ENCODE results near the gene TREML2.

GRCh38 chr6:41200296-41200900 lies 551 bp downstream of the TREML2 start:
- TF ChIP-seq, protein P1, sequence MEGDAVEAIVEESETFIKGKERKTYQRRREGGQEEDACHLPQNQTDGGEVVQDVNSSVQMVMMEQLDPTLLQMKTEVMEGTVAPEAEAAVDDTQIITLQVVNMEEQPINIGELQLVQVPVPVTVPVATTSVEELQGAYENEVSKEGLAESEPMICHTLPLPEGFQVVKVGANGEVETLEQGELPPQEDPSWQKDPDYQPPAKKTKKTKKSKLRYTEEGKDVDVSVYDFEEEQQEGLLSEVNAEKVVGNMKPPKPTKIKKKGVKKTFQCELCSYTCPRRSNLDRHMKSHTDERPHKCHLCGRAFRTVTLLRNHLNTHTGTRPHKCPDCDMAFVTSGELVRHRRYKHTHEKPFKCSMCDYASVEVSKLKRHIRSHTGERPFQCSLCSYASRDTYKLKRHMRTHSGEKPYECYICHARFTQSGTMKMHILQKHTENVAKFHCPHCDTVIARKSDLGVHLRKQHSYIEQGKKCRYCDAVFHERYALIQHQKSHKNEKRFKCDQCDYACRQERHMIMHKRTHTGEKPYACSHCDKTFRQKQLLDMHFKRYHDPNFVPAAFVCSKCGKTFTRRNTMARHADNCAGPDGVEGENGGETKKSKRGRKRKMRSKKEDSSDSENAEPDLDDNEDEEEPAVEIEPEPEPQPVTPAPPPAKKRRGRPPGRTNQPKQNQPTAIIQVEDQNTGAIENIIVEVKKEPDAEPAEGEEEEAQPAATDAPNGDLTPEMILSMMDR (IDR thresholded peaks at IDR 0.05; ENCODE audit: insufficient read depth, low read length): no peak
- TF ChIP-seq POLR2AphosphoS5 (IDR thresholded peaks at IDR 0.05; ENCODE audit: low read depth): no peak
- TF ChIP-seq, protein P2, sequence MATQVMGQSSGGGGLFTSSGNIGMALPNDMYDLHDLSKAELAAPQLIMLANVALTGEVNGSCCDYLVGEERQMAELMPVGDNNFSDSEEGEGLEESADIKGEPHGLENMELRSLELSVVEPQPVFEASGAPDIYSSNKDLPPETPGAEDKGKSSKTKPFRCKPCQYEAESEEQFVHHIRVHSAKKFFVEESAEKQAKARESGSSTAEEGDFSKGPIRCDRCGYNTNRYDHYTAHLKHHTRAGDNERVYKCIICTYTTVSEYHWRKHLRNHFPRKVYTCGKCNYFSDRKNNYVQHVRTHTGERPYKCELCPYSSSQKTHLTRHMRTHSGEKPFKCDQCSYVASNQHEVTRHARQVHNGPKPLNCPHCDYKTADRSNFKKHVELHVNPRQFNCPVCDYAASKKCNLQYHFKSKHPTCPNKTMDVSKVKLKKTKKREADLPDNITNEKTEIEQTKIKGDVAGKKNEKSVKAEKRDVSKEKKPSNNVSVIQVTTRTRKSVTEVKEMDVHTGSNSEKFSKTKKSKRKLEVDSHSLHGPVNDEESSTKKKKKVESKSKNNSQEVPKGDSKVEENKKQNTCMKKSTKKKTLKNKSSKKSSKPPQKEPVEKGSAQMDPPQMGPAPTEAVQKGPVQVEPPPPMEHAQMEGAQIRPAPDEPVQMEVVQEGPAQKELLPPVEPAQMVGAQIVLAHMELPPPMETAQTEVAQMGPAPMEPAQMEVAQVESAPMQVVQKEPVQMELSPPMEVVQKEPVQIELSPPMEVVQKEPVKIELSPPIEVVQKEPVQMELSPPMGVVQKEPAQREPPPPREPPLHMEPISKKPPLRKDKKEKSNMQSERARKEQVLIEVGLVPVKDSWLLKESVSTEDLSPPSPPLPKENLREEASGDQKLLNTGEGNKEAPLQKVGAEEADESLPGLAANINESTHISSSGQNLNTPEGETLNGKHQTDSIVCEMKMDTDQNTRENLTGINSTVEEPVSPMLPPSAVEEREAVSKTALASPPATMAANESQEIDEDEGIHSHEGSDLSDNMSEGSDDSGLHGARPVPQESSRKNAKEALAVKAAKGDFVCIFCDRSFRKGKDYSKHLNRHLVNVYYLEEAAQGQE (IDR thresholded peaks at IDR 0.05; ENCODE audit: insufficient replicate concordance, low read depth): no peak
- TF ChIP-seq SPI1 (IDR thresholded peaks at IDR 0.05; ENCODE audit: borderline replicate concordance, low read depth): peak; percentile 66
